HepG2 (cell line): ENCODE data around the gene SYNGR2. TPM values are rescaled to one million over a fixed set of nuclear protein-coding genes. Genes with fewer than 3 reads are reported as not detected.

Source experiments
- ATAC-seq: fragments of 200-7000 bp; cut with Tn5 transposase; 3 replicates; pipeline ENCODE4 v1.9.1; 2020; ENCODE audit warnings: mild to moderate bottlenecking, moderate library complexity
- BruUV-seq: library from RNA; stranded (reverse); fragments of 400-500 nt; replicated peaks from 2 replicates; lab custom pipeline; 2021; lab: Mats Ljungman, UMichigan
- CTCF ChIA-PET: fragments of 300-600 bp; formaldehyde crosslinking; extraction: SDS; loops from one replicate; lab custom pipeline; 2021; ENCODE audit warnings: low total read pairs, inconsistent platforms, low intra/inter-chr PET ratio; lab: Yijun Ruan, JAX
- POLR2A ChIA-PET: fragments of 350-600 bp; sonication (Branson Sonifier 250); formaldehyde crosslinking; loops from one replicate; lab custom pipeline; 2020; ENCODE audit warnings: antibody characterized with exemption, inconsistent platforms; lab: Yijun Ruan, JAX
- DNase-seq: peaks from one replicate; pipeline ENCODE4 v3.0.0-alpha.2; 2015; ENCODE audit warnings: low spot score
- FAIRE-seq: peaks from 3 replicates; lab custom pipeline; 2011; peaks lifted over from hg19 to GRCh38; lab: Jason Lieb, UNC
- H2AFZ ChIP-seq: one replicate; pipeline ENCODE4 v1.6.1; 2011; ENCODE audit warnings: low read length, inconsistent platforms
- H3K27ac ChIP-seq: fragments of 300-600 bp; 3 replicates; pipeline ENCODE4 v1.8.0; 2011; ENCODE audit warnings: mixed run types, mild to moderate bottlenecking, mixed read lengths, low read length, inconsistent platforms; ENCODE audit not compliant: insufficient read depth; ENCODE audit errors: extremely low read length
- H3K27me3 ChIP-seq, 2 experiments: fragments of 200-600 bp in 1 of 2; 2 replicates in 1 of 2; 3 replicates in 1 of 2; pipeline versions ENCODE4 v1.6.0 to v1.8.0; 2011; ENCODE audit warnings: low read length in 2 of 2, mild to moderate bottlenecking in 2 of 2, moderate library complexity in 2 of 2, inconsistent platforms in 1 of 2; ENCODE audit not compliant: insufficient read depth in 2 of 2, control insufficient read depth in 1 of 2
- H3K36me3 ChIP-seq, 2 experiments: fragments of 200-600 bp in 1 of 2; replicated peaks in 1 of 2; 2 replicates in 1 of 2; 3 replicates in 1 of 2; pipeline versions ENCODE4 v1.5.1 to v1.8.0; 2011; ENCODE audit warnings: low read length in 2 of 2, inconsistent platforms in 1 of 2; ENCODE audit not compliant: insufficient read depth in 2 of 2, control insufficient read depth in 1 of 2
- H3K4me1 ChIP-seq: 2 replicates; pipeline ENCODE4 v1.5.1; 2012; ENCODE audit warnings: low read length, inconsistent platforms; ENCODE audit not compliant: insufficient read depth
- H3K4me2 ChIP-seq: 2 replicates; pipeline ENCODE4 v1.6.0; 2011; ENCODE audit warnings: low read depth, low read length, inconsistent platforms
- H3K4me3 ChIP-seq, 3 experiments: fragments of 200-600 bp in 1 of 3; sonication (generic), shearing (Covaris generic) in 1 of 3; replicated peaks in 1 of 3; 2 replicates each; pipeline ENCODE4 v1.5.1; 2011 to 2016; ENCODE audit warnings: low read length in 3 of 3, inconsistent platforms in 2 of 3, low read depth in 2 of 3, mild to moderate bottlenecking in 2 of 3, control low read depth in 1 of 3, mixed read lengths in 1 of 3; ENCODE audit not compliant: insufficient read depth in 1 of 3
- H3K79me2 ChIP-seq: one replicate; pipeline ENCODE4 v1.6.1; 2011; ENCODE audit warnings: low read length, inconsistent platforms; ENCODE audit not compliant: insufficient read depth
- H3K9ac ChIP-seq: 2 replicates; pipeline ENCODE4 v1.6.0; 2011; ENCODE audit warnings: mild to moderate bottlenecking, low read depth, low read length, inconsistent platforms; ENCODE audit not compliant: insufficient read depth
- H3K9me3 ChIP-seq: 2 replicates; pipeline ENCODE4 v1.5.1; 2012; ENCODE audit warnings: mild to moderate bottlenecking, low read length
- H4K20me1 ChIP-seq: 2 replicates; pipeline ENCODE4 v1.6.0; 2011; ENCODE audit warnings: inconsistent platforms, mild to moderate bottlenecking, low read length, moderate library complexity; ENCODE audit not compliant: insufficient read depth
- CREM ChIP-seq, 2 experiments: sonication (generic) in 1 of 2; formaldehyde crosslinking in 1 of 2; IDR thresholded peaks; 2 replicates each; pipeline versions ENCODE4 v1.4.0 to v1.6.1; 2016 to 2020; ENCODE audit warnings: antibody characterized with exemption in 1 of 2, mild to moderate bottlenecking in 1 of 2, missing genetic modification reagents in 1 of 2
- DMAP1 ChIP-seq: IDR thresholded peaks from 2 replicates; pipeline ENCODE4 v1.6.1; 2016
- ELF3 ChIP-seq: IDR thresholded peaks from 2 replicates; pipeline ENCODE4 v1.6.1; 2016; ENCODE audit warnings: missing genetic modification reagents, missing compliant biosample characterization
- HNF4G ChIP-seq, 2 experiments: sonication (generic) in 1 of 2; formaldehyde crosslinking in 1 of 2; IDR thresholded peaks; 2 replicates each; pipeline versions ENCODE4 v1.4.0 to v1.6.1; 2011 to 2020; ENCODE audit warnings: borderline replicate concordance in 2 of 2, low read depth in 2 of 2, mild to moderate bottlenecking in 2 of 2, low read length in 1 of 2, missing genetic modification reagents in 1 of 2, moderate library complexity in 1 of 2
- KDM3A ChIP-seq: IDR thresholded peaks from 2 replicates; pipeline ENCODE4 v1.6.1; 2018; ENCODE audit warnings: low read depth, missing compliant biosample characterization
- KDM5B ChIP-seq: sonication (generic); formaldehyde crosslinking; IDR thresholded peaks from 2 replicates; pipeline ENCODE4 v1.4.0; 2020; ENCODE audit warnings: missing genetic modification reagents, mild to moderate bottlenecking, borderline replicate concordance
- KLF9 ChIP-seq: IDR thresholded peaks from 2 replicates; pipeline ENCODE4 v1.6.1; 2016; ENCODE audit warnings: low read depth
- MED1 ChIP-seq: sonication (generic); formaldehyde crosslinking; IDR thresholded peaks from 2 replicates; pipeline ENCODE4 v1.4.0; 2020; ENCODE audit warnings: missing genetic modification reagents
- NFKBIZ ChIP-seq: IDR thresholded peaks from 2 replicates; pipeline ENCODE4 v1.6.1; 2018; ENCODE audit warnings: missing genetic modification reagents, missing compliant biosample characterization
- PITX1 ChIP-seq: sonication (generic); formaldehyde crosslinking; IDR thresholded peaks from 2 replicates; pipeline ENCODE4 v1.5.1; 2020; ENCODE audit warnings: mild to moderate bottlenecking, missing genetic modification reagents
- POLR2AphosphoS5 ChIP-seq: IDR thresholded peaks from 2 replicates; pipeline ENCODE4 v1.6.1; 2012; ENCODE audit warnings: low read depth, low read length
- RARA ChIP-seq: IDR thresholded peaks from 2 replicates; pipeline ENCODE4 v1.6.1; 2016; ENCODE audit warnings: missing genetic modification reagents, missing compliant biosample characterization
- SMARCE1 ChIP-seq: fragments of 450-650 bp; IDR thresholded peaks from 2 replicates; pipeline ENCODE4 v1.6.1; 2017; ENCODE audit warnings: borderline replicate concordance
- TEAD2 ChIP-seq: sonication (generic); formaldehyde crosslinking; IDR thresholded peaks from 2 replicates; pipeline ENCODE4 v1.9.0; 2021; ENCODE audit warnings: missing genetic modification reagents
- ZBTB20 ChIP-seq: sonication (generic); formaldehyde crosslinking; IDR thresholded peaks from 2 replicates; pipeline ENCODE4 v1.8.1; 2023; ENCODE audit warnings: missing genetic modification reagents, low read depth, mild to moderate bottlenecking, borderline replicate concordance
- ZBTB34 ChIP-seq: sonication (generic); formaldehyde crosslinking; IDR thresholded peaks from 2 replicates; pipeline ENCODE4 v1.8.0; 2022; ENCODE audit warnings: mild to moderate bottlenecking, missing genetic modification reagents
- ZBTB8A ChIP-seq: sonication (generic); formaldehyde crosslinking; IDR thresholded peaks from 2 replicates; pipeline ENCODE4 v1.4.0; 2020; ENCODE audit warnings: mild to moderate bottlenecking, low read depth, missing genetic modification reagents, borderline replicate concordance
- ZFP36L1 ChIP-seq: sonication (generic); formaldehyde crosslinking; IDR thresholded peaks from 2 replicates; pipeline ENCODE4 v1.8.0; 2022; ENCODE audit warnings: mild to moderate bottlenecking, missing genetic modification reagents, moderate library complexity
- ZKSCAN8 ChIP-seq: IDR thresholded peaks from 2 replicates; pipeline ENCODE4 v1.6.1; 2016; ENCODE audit warnings: borderline replicate concordance, missing genetic modification reagents, missing compliant biosample characterization
- ZMYM3 ChIP-seq: sonication (generic); formaldehyde crosslinking; IDR thresholded peaks from 2 replicates; pipeline ENCODE4 v1.5.1; 2020; ENCODE audit warnings: mild to moderate bottlenecking, missing genetic modification reagents
- ZNF282 ChIP-seq: fragments of 450-650 bp; IDR thresholded peaks from 2 replicates; pipeline ENCODE4 v1.6.1; 2018; ENCODE audit not compliant: partially characterized antibody
- ZNF652 ChIP-seq: IDR thresholded peaks from 2 replicates; pipeline ENCODE4 v1.6.1; 2016; ENCODE audit warnings: low read depth, borderline replicate concordance
- WGBS: methylation state at CpG from one replicate; pipeline ENCODE4 v1.1.6; 2017; ENCODE audit warnings: low lambda C conversion rate; 5-methylcytosine and 5-hydroxymethylcytosine counted together
- in situ Hi-C: cut with HindIII; loops from 2 replicates; pipeline ENCODE4 v1.10.0; 2017; ENCODE audit warnings: low pct_unique_long_range_greater_than_20kb; ENCODE audit not compliant: extremely low pct_ligation_motif_present
- intact Hi-C: fragments of 100-400 bp; cut with micrococcal nuclease; formaldehyde crosslinking; loops from one replicate; pipeline ENCODE4 v1.10.0; 2022; ENCODE audit not compliant: unreplicated experiment
- polyA plus RNA-seq, 8 experiments: library from polyadenylated mRNA; depleted of rRNA in 3 of 8; stranded (reverse) in 7 of 8; unstranded in 1 of 8; fragments of >200 nt; fragmentation: Illumina TruSeq in 4 of 8; extraction: Trizol in 4 of 8; gene quantifications; 2 replicates each; pipeline versions ENCODE4 v1.2.1 to v1.2.3, GENCODE V29; 2011 to 2016; ENCODE audit warnings: low read depth in 4 of 8, missing spikeins in 1 of 8, mixed read lengths in 1 of 8; ENCODE audit not compliant: insufficient read depth in 1 of 8
- total RNA-seq, 5 experiments: library from RNA; depleted of rRNA; stranded (reverse); fragments of >200 nt; fragmentation: Illumina TruSeq; extraction: Trizol; gene quantifications; 2 replicates each; pipeline ENCODE4 v1.2.3, GENCODE V29; 2016; ENCODE audit warnings: low read depth in 1 of 5
- TF ChIP-seq, protein P1 (sequence below): sonication (generic); formaldehyde crosslinking; conservative IDR thresholded peaks from 2 replicates; pipeline ENCODE4 v1.8.0; 2022; ENCODE audit warnings: mild to moderate bottlenecking, moderate library complexity, missing genetic modification reagents

SYNGR2 gene
- total and polyA plus RNA-seq, 2 of the 13 experiments (the other 11 are each of a cell fraction or from before 2014, with no cell fraction given): 46.7 to 170 TPM

- Histone ChIP-seq H3K4me2 (peak overlapping the region; percentile 71), H3K79me2 (no peaks in the 10 kb centered on the region), H4K20me1 (no peaks in the 10 kb centered on the region), H3K9ac (peak overlapping the region; percentile 2; the same call in 1 of the 2 replicates), H3K27me3 (peaks cover 0 to under 1% of the 10 kb centered on the region in 2 experiments; a peak in 1 of 5 replicates), H3K9me3 (no peaks in the 10 kb centered on the region), H3K36me3 (no peaks in the 10 kb centered on the region), H3K4me3 (peak overlapping the region; percentile 13 to 40 (median 17); a peak in 4 of 6 replicates), H3K4me1 (peaks cover 48% of the 10 kb centered on the region), H3K27ac (peak overlapping the region; percentile 62), H2AFZ (peak overlapping the region; percentile 22)
- CTCF ChIA-PET: no interaction called here
- FAIRE-seq (peak; percentile 85), ATAC-seq (peak; percentile 83), DNase-seq (peak; percentile 90)
- in situ Hi-C loops (no loop called here), intact Hi-C loops (loop anchor here (1.0 kb wide), 1 partner anchor 17 kb away; no protein-coding TSS in a partner anchor)
- no TSS peak for BruUV-seq
- POLR2A ChIA-PET: interaction anchor here (1.3 to 2.0 kb wide), 2 partner anchors 27 kb away, joined by 5 to 8 read pairs; partner anchors contain the start of genes AFMID and TK1
- 2% methylated on average over 10 of the region's 10 CpGs for WGBS
- TF ChIP-seq MED1 (CRISPR knock-in tag) (peak; percentile 45; the same call in 1 of the 2 replicates), TEAD2 (CRISPR knock-in tag) (no peak), RARA (peak; percentile 58), ZNF282 (no peak), ZBTB20 (CRISPR knock-in tag) (no peak), ZKSCAN8 (peak; percentile 70; the same call in 1 of the 2 replicates), NFKBIZ (peak; percentile 25; the same call in 1 of the 2 replicates), ZFP36L1 (CRISPR knock-in tag) (peak; percentile 81; the same call in 1 of the 2 replicates), ZMYM3 (peak; percentile 84), KDM5B (CRISPR knock-in tag) (no peak), DMAP1 (peak; percentile 37; the same call in 1 of the 2 replicates), HNF4G (IDR thresholded peaks at IDR 0.05; ENCODE audit: borderline replicate concordance, low read depth, low read length) (peak; percentile 88), HNF4G (CRISPR knock-in tag; IDR thresholded peaks at IDR 0.05; ENCODE audit: borderline replicate concordance, low read depth) (peak; percentile 18; the same call in 1 of the 2 replicates), KDM3A (CRISPR knock-in tag) (no peak), ZBTB8A (no peak), PITX1 (no peak; the same call in 1 of the 2 replicates), ELF3 (CRISPR knock-in tag) (peak; percentile 52; the same call in 1 of the 2 replicates), SMARCE1 (no peak), ZBTB34 (CRISPR knock-in tag) (peak; percentile 36; the same call in 1 of the 2 replicates), KLF9 (CRISPR knock-in tag) (no peak), ZNF652 (no peak), CREM (IDR thresholded peaks at IDR 0.05) (peak; percentile 34; the same call in 1 of the 2 replicates), CREM (CRISPR knock-in tag; IDR thresholded peaks at IDR 0.05) (no peak), POLR2AphosphoS5 (peak; percentile 44; the same call in 1 of the 2 replicates)
- TF ChIP-seq, protein P1, sequence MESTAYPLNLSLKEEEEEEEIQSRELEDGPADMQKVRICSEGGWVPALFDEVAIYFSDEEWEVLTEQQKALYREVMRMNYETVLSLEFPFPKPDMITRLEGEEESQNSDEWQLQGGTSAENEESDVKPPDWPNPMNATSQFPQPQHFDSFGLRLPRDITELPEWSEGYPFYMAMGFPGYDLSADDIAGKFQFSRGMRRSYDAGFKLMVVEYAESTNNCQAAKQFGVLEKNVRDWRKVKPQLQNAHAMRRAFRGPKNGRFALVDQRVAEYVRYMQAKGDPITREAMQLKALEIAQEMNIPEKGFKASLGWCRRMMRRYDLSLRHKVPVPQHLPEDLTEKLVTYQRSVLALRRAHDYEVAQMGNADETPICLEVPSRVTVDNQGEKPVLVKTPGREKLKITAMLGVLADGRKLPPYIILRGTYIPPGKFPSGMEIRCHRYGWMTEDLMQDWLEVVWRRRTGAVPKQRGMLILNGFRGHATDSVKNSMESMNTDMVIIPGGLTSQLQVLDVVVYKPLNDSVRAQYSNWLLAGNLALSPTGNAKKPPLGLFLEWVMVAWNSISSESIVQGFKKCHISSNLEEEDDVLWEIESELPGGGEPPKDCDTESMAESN (CRISPR knock-in tag): no peak
Measured at GRCh38 chr17:78159575-78160158, 8.7 kb upstream of the SYNGR2 start.
